Ishikawa (cell line): ENCODE results near the gene TMEM244.

Source experiments
- CEBPB ChIP-seq: IDR thresholded peaks from 2 replicates; pipeline ENCODE4 v1.6.1; 2012
- CREB1 ChIP-seq: IDR thresholded peaks from 2 replicates; pipeline ENCODE4 v1.6.1; 2012; ENCODE audit warnings: low read depth
- EP300 ChIP-seq: IDR thresholded peaks from 2 replicates; pipeline ENCODE4 v1.6.1; 2012; ENCODE audit warnings: borderline replicate concordance
- FOXM1 ChIP-seq: IDR thresholded peaks from 2 replicates; pipeline ENCODE4 v1.6.1; 2012; ENCODE audit warnings: low read depth, borderline replicate concordance
- RAD21 ChIP-seq: IDR thresholded peaks from 2 replicates; pipeline ENCODE4 v1.6.1; 2012; ENCODE audit warnings: low read depth
- TAF1 ChIP-seq: IDR thresholded peaks from 2 replicates; pipeline ENCODE4 v1.6.1; 2012; ENCODE audit warnings: low read depth, mild to moderate bottlenecking
- TCF12 ChIP-seq: IDR thresholded peaks from 2 replicates; pipeline ENCODE4 v1.6.1; 2012; ENCODE audit warnings: low read depth
- TEAD4 ChIP-seq: IDR thresholded peaks from 2 replicates; pipeline ENCODE4 v1.6.1; 2012
- YY1 ChIP-seq: IDR thresholded peaks from 2 replicates; pipeline ENCODE4 v1.6.1; 2012; ENCODE audit warnings: low read depth
- TF ChIP-seq, protein P1 (sequence below): IDR thresholded peaks from 2 replicates; pipeline ENCODE4 v1.6.1; 2012; ENCODE audit warnings: low read depth, mild to moderate bottlenecking
- TF ChIP-seq, protein P2 (sequence below): IDR thresholded peaks from 2 replicates; pipeline ENCODE4 v1.6.1; 2012

DNA sequence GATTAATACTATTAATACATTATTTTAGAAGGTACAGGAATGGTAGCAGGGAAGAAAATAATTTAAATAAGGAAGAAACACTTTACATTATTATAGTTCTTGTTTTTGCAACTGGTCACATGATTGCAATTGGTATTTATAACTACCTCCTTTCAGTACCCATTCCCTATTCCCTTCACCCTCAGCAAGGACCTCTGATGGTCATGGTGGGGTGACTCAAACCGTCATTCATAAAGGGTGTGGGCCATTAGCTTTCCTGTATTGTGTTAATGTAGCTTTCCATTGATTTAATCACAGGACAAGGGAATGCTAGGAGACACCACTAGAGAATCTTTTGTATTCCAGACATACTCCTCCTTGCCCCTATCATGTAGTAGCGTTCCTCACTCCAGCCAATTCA is 47.2 kb upstream of the TMEM244 start:
- TF ChIP-seq TCF12 (no peak), EP300 (no peak), RAD21 (no peak), TEAD4 (no peak), FOXM1 (no peak), CEBPB (no peak), TAF1 (no peak), YY1 (no peak), CREB1 (no peak)
- TF ChIP-seq, protein P1, sequence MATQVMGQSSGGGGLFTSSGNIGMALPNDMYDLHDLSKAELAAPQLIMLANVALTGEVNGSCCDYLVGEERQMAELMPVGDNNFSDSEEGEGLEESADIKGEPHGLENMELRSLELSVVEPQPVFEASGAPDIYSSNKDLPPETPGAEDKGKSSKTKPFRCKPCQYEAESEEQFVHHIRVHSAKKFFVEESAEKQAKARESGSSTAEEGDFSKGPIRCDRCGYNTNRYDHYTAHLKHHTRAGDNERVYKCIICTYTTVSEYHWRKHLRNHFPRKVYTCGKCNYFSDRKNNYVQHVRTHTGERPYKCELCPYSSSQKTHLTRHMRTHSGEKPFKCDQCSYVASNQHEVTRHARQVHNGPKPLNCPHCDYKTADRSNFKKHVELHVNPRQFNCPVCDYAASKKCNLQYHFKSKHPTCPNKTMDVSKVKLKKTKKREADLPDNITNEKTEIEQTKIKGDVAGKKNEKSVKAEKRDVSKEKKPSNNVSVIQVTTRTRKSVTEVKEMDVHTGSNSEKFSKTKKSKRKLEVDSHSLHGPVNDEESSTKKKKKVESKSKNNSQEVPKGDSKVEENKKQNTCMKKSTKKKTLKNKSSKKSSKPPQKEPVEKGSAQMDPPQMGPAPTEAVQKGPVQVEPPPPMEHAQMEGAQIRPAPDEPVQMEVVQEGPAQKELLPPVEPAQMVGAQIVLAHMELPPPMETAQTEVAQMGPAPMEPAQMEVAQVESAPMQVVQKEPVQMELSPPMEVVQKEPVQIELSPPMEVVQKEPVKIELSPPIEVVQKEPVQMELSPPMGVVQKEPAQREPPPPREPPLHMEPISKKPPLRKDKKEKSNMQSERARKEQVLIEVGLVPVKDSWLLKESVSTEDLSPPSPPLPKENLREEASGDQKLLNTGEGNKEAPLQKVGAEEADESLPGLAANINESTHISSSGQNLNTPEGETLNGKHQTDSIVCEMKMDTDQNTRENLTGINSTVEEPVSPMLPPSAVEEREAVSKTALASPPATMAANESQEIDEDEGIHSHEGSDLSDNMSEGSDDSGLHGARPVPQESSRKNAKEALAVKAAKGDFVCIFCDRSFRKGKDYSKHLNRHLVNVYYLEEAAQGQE, result no peak
- TF ChIP-seq, protein P2, sequence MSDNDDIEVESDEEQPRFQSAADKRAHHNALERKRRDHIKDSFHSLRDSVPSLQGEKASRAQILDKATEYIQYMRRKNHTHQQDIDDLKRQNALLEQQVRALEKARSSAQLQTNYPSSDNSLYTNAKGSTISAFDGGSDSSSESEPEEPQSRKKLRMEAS, result no peak
